GM10248 (cell line): Measurements from ENCODE around the gene ARPP21.

Experiments
- CTCF ChIA-PET: fragments of 300-600 bp; sonication (Branson Sonifier 250); formaldehyde crosslinking; extraction: SDS; loops from one replicate; lab custom pipeline; 2021; ENCODE audit warnings: antibody characterized with exemption; lab: Yijun Ruan, JAX
- POLR2A ChIA-PET: fragments of 350-650 bp; sonication (Branson Sonifier 250); formaldehyde crosslinking; extraction: SDS; loops from one replicate; lab custom pipeline; 2020; ENCODE audit warnings: antibody characterized with exemption; lab: Yijun Ruan, JAX
- DNase-seq: peaks from one replicate; pipeline ENCODE4 v3.0.0; 2012; ENCODE audit errors: extremely low spot score
- TF ChIP-seq, protein P1 (sequence below): IDR thresholded peaks from 2 replicates; pipeline ENCODE4 v1.5.1; 2012; ENCODE audit warnings: mild to moderate bottlenecking, low read depth; ENCODE audit errors: extremely low read depth, missing control alignments, control extremely low read depth

The ARPP21 gene

GRCh38 chr3:35784169-35784568 is 144.8 kb downstream of the ARPP21 start:
- DNase-seq: no peak
- TF ChIP-seq, protein P1, sequence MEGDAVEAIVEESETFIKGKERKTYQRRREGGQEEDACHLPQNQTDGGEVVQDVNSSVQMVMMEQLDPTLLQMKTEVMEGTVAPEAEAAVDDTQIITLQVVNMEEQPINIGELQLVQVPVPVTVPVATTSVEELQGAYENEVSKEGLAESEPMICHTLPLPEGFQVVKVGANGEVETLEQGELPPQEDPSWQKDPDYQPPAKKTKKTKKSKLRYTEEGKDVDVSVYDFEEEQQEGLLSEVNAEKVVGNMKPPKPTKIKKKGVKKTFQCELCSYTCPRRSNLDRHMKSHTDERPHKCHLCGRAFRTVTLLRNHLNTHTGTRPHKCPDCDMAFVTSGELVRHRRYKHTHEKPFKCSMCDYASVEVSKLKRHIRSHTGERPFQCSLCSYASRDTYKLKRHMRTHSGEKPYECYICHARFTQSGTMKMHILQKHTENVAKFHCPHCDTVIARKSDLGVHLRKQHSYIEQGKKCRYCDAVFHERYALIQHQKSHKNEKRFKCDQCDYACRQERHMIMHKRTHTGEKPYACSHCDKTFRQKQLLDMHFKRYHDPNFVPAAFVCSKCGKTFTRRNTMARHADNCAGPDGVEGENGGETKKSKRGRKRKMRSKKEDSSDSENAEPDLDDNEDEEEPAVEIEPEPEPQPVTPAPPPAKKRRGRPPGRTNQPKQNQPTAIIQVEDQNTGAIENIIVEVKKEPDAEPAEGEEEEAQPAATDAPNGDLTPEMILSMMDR: no peak
- ChIA-PET POLR2A (no interaction called here), CTCF (no interaction called here)

DNA sequence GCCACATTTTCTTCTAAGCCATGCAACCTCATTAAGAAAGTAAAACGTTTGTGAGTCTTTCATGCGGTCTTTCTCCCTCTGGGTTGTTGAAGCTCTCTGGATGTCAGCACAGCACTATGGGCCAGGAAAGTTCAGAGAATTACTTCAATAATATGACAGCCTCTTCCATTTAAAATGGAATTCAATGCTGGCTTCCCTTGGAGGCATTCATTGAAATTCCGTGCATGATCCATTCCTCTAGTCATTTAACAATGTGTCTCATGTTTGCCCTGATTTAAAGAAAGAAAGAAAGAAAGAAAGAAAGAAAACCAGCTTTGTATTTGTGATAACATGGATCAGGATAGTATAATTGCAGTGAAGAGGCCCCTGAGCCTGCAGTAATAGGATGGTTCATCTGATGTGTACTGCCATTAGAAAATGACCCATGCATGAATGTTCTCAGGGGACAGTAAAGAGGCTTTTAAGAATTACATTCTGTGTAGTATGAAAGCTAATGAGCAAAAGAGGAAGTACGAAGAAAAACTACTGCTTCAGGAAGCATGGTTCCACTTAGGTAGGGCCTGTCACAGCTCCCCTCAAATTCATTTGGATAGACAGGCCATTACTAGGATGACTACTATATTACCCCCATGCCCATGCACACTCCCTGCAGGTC is 146.0 kb downstream of the ARPP21 start:
- POLR2A ChIA-PET: interaction anchor here (0.7 kb wide), 1 partner anchor 29 kb away, joined by 3 read pairs; no protein-coding TSS in a partner anchor
- no peak for DNase-seq
- CTCF ChIA-PET: no interaction called here
- TF ChIP-seq, protein P1: no peak

- ChIA-PET CTCF (interaction anchor here (1.1 to 2.3 kb wide), 2 partner anchors 15 to 1904 kb away, joined by 3 to 7 read pairs; no protein-coding TSS in a partner anchor), POLR2A (no interaction called here)
- TF ChIP-seq, protein P1: no peak
- no peak for DNase-seq
These were observed 148.6 kb downstream of the ARPP21 start for GRCh38 chr3:35787936-35788335.

- no peak for DNase-seq
- ChIA-PET POLR2A (no interaction called here), CTCF (interaction anchor here (1.8 kb wide), 1 partner anchor 13 kb away, joined by 4 read pairs; no protein-coding TSS in a partner anchor)
- TF ChIP-seq, protein P1: no peak
These were observed 149.9 kb downstream of the ARPP21 start for GRCh38 chr3:35789042-35789831.

GRCh38 chr3:35790764-35791163 is 151.4 kb downstream of the ARPP21 start:
- TF ChIP-seq, protein P1: no peak
- ChIA-PET POLR2A (no interaction called here), CTCF (interaction anchor here (1.1 to 1.8 kb wide), 3 partner anchors 8 to 12 kb away, joined by 3 to 4 read pairs (median 4); no protein-coding TSS in a partner anchor)
- no peak for DNase-seq

- DNase-seq: no peak
- POLR2A ChIA-PET: no interaction called here
- CTCF ChIA-PET: no interaction called here
- TF ChIP-seq, protein P1: no peak
These were observed 154.3 kb downstream of the ARPP21 start for GRCh38 chr3:35793667-35794066.
